ENCODE measurements around the gene OR4D9. TPM values are rescaled to one million over a fixed set of nuclear protein-coding genes. Genes with fewer than 3 reads are reported as not detected.

Gene OR4D9
- total RNA-seq (2021; ENCODE audit: unreplicated experiment) (not detected), Bru-seq, nascent RNA (not detected), BruChase-seq, experiment 1, labeled RNA remaining after a 2-hour chase (not detected), BruChase-seq, experiment 2, labeled RNA remaining after a 6-hour chase (percentile 9 among the genes with signal in this experiment)
- not detected for polyA plus RNA-seq (2012; ENCODE audit: insufficient read length)
- long read RNA-seq, result 0 reads

GRCh38 chr11:59510941-59511589, at the start of gene OR4D9:
Gene OR4D9 (plus strand): TSS chr11:59511539. CDS start chr11:59514913, 3,374 bp downstream.
- Histone ChIP-seq H3K27ac (ENCODE audit: low read length) (no peak within 1 kb of the TSS), H3K9me3 (ENCODE audit: control insufficient read depth, insufficient read depth, low read depth, low read length) (no peaks in the 10 kb centered on the region), H3K4me1 (ENCODE audit: control insufficient read depth, insufficient read depth, low read length) (no peaks in the 10 kb centered on the region), H3K36me3 (ENCODE audit: control insufficient read depth, insufficient read depth, low read length) (no peaks in the 10 kb centered on the region), H3K4me3 (ENCODE audit: low read depth in 2 of 2, low read length in 2 of 2) (no peak within 1 kb of the TSS), H3K27me3 (ENCODE audit: control insufficient read depth, insufficient read depth, low read length) (peaks cover 4% of the 10 kb centered on the region; the same call in 1 of the 2 replicates)
- DNase-seq (ENCODE audit: low read depth, low spot score) (no peak), ATAC-seq (no peak)
- POLR2A ChIA-PET, result no interaction called here
- TF ChIP-seq TCF7L2 (IDR thresholded peaks at IDR 0.05; ENCODE audit: low read depth, low read length), result no peak
- TF ChIP-seq SIN3A (IDR thresholded peaks at IDR 0.05; ENCODE audit: borderline replicate concordance, insufficient read depth, low read depth, low read length), result no peak
- no peak for TF ChIP-seq POLR2AphosphoS5 (IDR thresholded peaks at IDR 0.05; ENCODE audit: low read depth, low read length)
- TF ChIP-seq CTCF (IDR thresholded peaks at IDR 0.05), result no peak
- TF ChIP-seq, protein P1, sequence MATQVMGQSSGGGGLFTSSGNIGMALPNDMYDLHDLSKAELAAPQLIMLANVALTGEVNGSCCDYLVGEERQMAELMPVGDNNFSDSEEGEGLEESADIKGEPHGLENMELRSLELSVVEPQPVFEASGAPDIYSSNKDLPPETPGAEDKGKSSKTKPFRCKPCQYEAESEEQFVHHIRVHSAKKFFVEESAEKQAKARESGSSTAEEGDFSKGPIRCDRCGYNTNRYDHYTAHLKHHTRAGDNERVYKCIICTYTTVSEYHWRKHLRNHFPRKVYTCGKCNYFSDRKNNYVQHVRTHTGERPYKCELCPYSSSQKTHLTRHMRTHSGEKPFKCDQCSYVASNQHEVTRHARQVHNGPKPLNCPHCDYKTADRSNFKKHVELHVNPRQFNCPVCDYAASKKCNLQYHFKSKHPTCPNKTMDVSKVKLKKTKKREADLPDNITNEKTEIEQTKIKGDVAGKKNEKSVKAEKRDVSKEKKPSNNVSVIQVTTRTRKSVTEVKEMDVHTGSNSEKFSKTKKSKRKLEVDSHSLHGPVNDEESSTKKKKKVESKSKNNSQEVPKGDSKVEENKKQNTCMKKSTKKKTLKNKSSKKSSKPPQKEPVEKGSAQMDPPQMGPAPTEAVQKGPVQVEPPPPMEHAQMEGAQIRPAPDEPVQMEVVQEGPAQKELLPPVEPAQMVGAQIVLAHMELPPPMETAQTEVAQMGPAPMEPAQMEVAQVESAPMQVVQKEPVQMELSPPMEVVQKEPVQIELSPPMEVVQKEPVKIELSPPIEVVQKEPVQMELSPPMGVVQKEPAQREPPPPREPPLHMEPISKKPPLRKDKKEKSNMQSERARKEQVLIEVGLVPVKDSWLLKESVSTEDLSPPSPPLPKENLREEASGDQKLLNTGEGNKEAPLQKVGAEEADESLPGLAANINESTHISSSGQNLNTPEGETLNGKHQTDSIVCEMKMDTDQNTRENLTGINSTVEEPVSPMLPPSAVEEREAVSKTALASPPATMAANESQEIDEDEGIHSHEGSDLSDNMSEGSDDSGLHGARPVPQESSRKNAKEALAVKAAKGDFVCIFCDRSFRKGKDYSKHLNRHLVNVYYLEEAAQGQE (IDR thresholded peaks at IDR 0.05; ENCODE audit: insufficient read depth in 1 of 2, low read depth in 2 of 2, low read length in 1 of 2), result no peak
- intact Hi-C loops (cut with micrococcal nuclease; ENCODE audit: unreplicated experiment) (no loop called here), in situ Hi-C loops (cut with HindIII; ENCODE audit: low pct_unique_long_range_greater_than_20kb, low sequenced_read_pairs) (no loop called here)
- CTCF ChIA-PET, result no interaction called here
- no TSS peak for BruUV-seq (replicated peaks)

- Histone ChIP-seq H3K4me1 (ENCODE audit: control insufficient read depth, insufficient read depth, low read length) (no peaks in the 10 kb centered on the region), H3K4me3 (ENCODE audit: low read depth in 2 of 2, low read length in 2 of 2) (no peak overlapping the region), H3K27ac (ENCODE audit: low read length) (no peak overlapping the region), H3K27me3 (ENCODE audit: control insufficient read depth, insufficient read depth, low read length) (no peaks in the 10 kb centered on the region), H3K9me3 (ENCODE audit: control insufficient read depth, insufficient read depth, low read depth, low read length) (no peaks in the 10 kb centered on the region), H3K36me3 (ENCODE audit: control insufficient read depth, insufficient read depth, low read length) (no peaks in the 10 kb centered on the region)
- ChIA-PET CTCF (interaction anchor here (0.7 kb wide), 1 partner anchor 291 kb away, joined by 3 read pairs; the partner anchor contains the start of gene DTX4), POLR2A (no interaction called here)
- in situ Hi-C loops (cut with HindIII; ENCODE audit: low pct_unique_long_range_greater_than_20kb, low sequenced_read_pairs) (no loop called here), intact Hi-C loops (cut with micrococcal nuclease; ENCODE audit: unreplicated experiment) (no loop called here)
- no TSS peak for BruUV-seq (replicated peaks)
- TF ChIP-seq SIN3A (IDR thresholded peaks at IDR 0.05; ENCODE audit: borderline replicate concordance, insufficient read depth, low read depth, low read length), result no peak
- TF ChIP-seq, protein P1 (IDR thresholded peaks at IDR 0.05; ENCODE audit: insufficient read depth in 1 of 2, low read depth in 2 of 2, low read length in 1 of 2), result no peak
- TF ChIP-seq CTCF (IDR thresholded peaks at IDR 0.05), result no peak
- TF ChIP-seq POLR2AphosphoS5 (IDR thresholded peaks at IDR 0.05; ENCODE audit: low read depth, low read length), result no peak
- TF ChIP-seq TCF7L2 (IDR thresholded peaks at IDR 0.05; ENCODE audit: low read depth, low read length), result no peak
- ATAC-seq (no peak), DNase-seq (ENCODE audit: low read depth, low spot score) (no peak)
Measured at GRCh38 chr11:59463190-59463641, 48.1 kb upstream of the OR4D9 start.
